NCI-H1436 treated with DMSO at 0.1 percent for 48 hours (cell line): Measurements from ENCODE around the gene RFFL.
"Not testable (repeated sequence)": the region's sequence is repeated elsewhere in the genome, so short reads cannot be mapped to it uniquely, and the experiment has no call there.

Experiments used
- DNase-seq: peaks from one replicate; lab custom pipeline; 2025; lab: John Stamatoyannopoulos, UW

The RFFL gene

GRCh38 chr17:35063514-35064223 is at the start of gene RFFL:
Gene RFFL (minus strand): TSS chr17:35063707. CDS start chr17:35026553, 37,154 bp downstream.
- no peak for DNase-seq

- DNase-seq: not testable (repeated sequence)
Observed at GRCh38 chr17:35110791-35111190, 47.3 kb upstream of the RFFL start.

GRCh38 chr17:35104844-35105450 is 41.4 kb upstream of the RFFL start:
- no peak for DNase-seq

GRCh38 chr17:35103271-35103670 is 39.8 kb upstream of the RFFL start:
- DNase-seq: no peak

- no peak for DNase-seq
Observed at GRCh38 chr17:35101725-35102124, 38.2 kb upstream of the RFFL start.

- DNase-seq: no peak
Observed at GRCh38 chr17:35101036-35101435, 37.5 kb upstream of the RFFL start.

GRCh38 chr17:35099908-35100307 is 36.4 kb upstream of the RFFL start:
- DNase-seq: no peak

- DNase-seq: no peak
Observed at GRCh38 chr17:35097776-35098175, 34.3 kb upstream of the RFFL start.

- DNase-seq: no peak
Observed at GRCh38 chr17:35095741-35096140, 32.2 kb upstream of the RFFL start.

GRCh38 chr17:35094902-35095301 is 31.4 kb upstream of the RFFL start:
- DNase-seq: no peak

GRCh38 chr17:35090707-35091106 is 27.2 kb upstream of the RFFL start:
- DNase-seq: not testable (repeated sequence)

- no peak for DNase-seq
Observed at GRCh38 chr17:35089586-35090296, 26.2 kb upstream of the RFFL start.

- peak; percentile 69 for DNase-seq
Observed at GRCh38 chr17:35088881-35089585, 25.5 kb upstream of the RFFL start.

GRCh38 chr17:35088356-35088880 is 24.9 kb upstream of the RFFL start:
- DNase-seq: no peak

GRCh38 chr17:35087731-35088355 is 24.3 kb upstream of the RFFL start:
- no peak for DNase-seq

GRCh38 chr17:35086931-35087573 is 23.5 kb upstream of the RFFL start:
- no peak for DNase-seq

GRCh38 chr17:35086164-35086563 is 22.7 kb upstream of the RFFL start:
- no peak for DNase-seq

- DNase-seq: no peak
Observed at GRCh38 chr17:35084987-35085386, 21.5 kb upstream of the RFFL start.

GRCh38 chr17:35083071-35083470 is 19.6 kb upstream of the RFFL start:
- DNase-seq: no peak

GRCh38 chr17:35082073-35082657 is 18.7 kb upstream of the RFFL start:
- DNase-seq: peak; percentile 70

GRCh38 chr17:35081638-35082037 is 18.1 kb upstream of the RFFL start:
- DNase-seq: no peak
